GM18907 (cell line): ENCODE measurements around the gene OPCML.

Experiments
- ATAC-seq: cut with Tn5 transposase; IDR thresholded peaks from one replicate; pipeline ENCODE4 v1.9.1; 2021; ENCODE audit warnings: mild to moderate bottlenecking, moderate library complexity; ENCODE audit not compliant: unreplicated experiment

The OPCML gene

GRCh38 chr11:132969892-132970291, 562.4 kb downstream of the OPCML start:
- ATAC-seq = no peak

GRCh38 chr11:132962041-132962440, 570.3 kb downstream of the OPCML start:
- ATAC-seq = no peak

GRCh38 chr11:132961453-132961852, 570.8 kb downstream of the OPCML start:
- no peak for ATAC-seq

GRCh38 chr11:132960273-132961078, 571.8 kb downstream of the OPCML start:
- ATAC-seq = no peak

- ATAC-seq = no peak
Observed at GRCh38 chr11:132959693-132960092, 572.6 kb downstream of the OPCML start.

- ATAC-seq = no peak
Observed at GRCh38 chr11:132957881-132958280, 574.4 kb downstream of the OPCML start.

GRCh38 chr11:132948252-132948651, 584.0 kb downstream of the OPCML start:
- ATAC-seq = no peak

GRCh38 chr11:132944569-132944944, 587.7 kb downstream of the OPCML start:
- no peak for ATAC-seq

- no peak for ATAC-seq
Observed at GRCh38 chr11:132943706-132944568, 588.4 kb downstream of the OPCML start.

GRCh38 chr11:132943357-132943705, 589.0 kb downstream of the OPCML start:
- no peak for ATAC-seq

GRCh38 chr11:132942611-132943356, 589.5 kb downstream of the OPCML start:
- no peak for ATAC-seq

- ATAC-seq = no peak
Observed at GRCh38 chr11:132941761-132942160, 590.5 kb downstream of the OPCML start.

GRCh38 chr11:132941024-132941646, 591.2 kb downstream of the OPCML start:
- no peak for ATAC-seq

- ATAC-seq = no peak
Observed at GRCh38 chr11:132937016-132937415, 595.3 kb downstream of the OPCML start.

GRCh38 chr11:132935383-132935782, 596.9 kb downstream of the OPCML start:
- no peak for ATAC-seq

- no peak for ATAC-seq
Observed at GRCh38 chr11:132933703-132934102, 598.6 kb downstream of the OPCML start.

- ATAC-seq = no peak
Observed at GRCh38 chr11:132925825-132926469, 606.4 kb downstream of the OPCML start.

- ATAC-seq = no peak
Observed at GRCh38 chr11:132921597-132921996, 610.7 kb downstream of the OPCML start.

- no peak for ATAC-seq
Observed at GRCh38 chr11:132920451-132921096, 611.7 kb downstream of the OPCML start.

GRCh38 chr11:132914600-132914999, 617.7 kb downstream of the OPCML start:
- no peak for ATAC-seq
